A204.1 (cell line): ENCODE data around the gene DCAF4L1.

Experiments used
- FAIRE-seq: peaks from 2 replicates; lab custom pipeline; 2012; peaks lifted over from hg19 to GRCh38; lab: Jason Lieb, UNC

Gene DCAF4L1

GRCh38 chr4:41981456-41981855 is at the start of gene DCAF4L1:
DCAF4L1 (plus strand) TSS chr4:41981756; CDS start chr4:41981793, 37 bp downstream.
- FAIRE-seq: no peak

GRCh38 chr4:41932988-41933387 is 48.6 kb upstream of the DCAF4L1 start:
- no peak for FAIRE-seq

GRCh38 chr4:41933997-41934503 is 47.5 kb upstream of the DCAF4L1 start:
- FAIRE-seq: peak; percentile 95

- FAIRE-seq: no peak
Observed at GRCh38 chr4:41934514-41934900, 47.0 kb upstream of the DCAF4L1 start.

GRCh38 chr4:41934901-41935651 is 46.5 kb upstream of the DCAF4L1 start, which contains the start of gene TMEM33:
TMEM33 (plus strand) TSS chr4:41935429; CDS start chr4:41935485, 56 bp downstream.
- peak; percentile 94 for FAIRE-seq

- no peak for FAIRE-seq
Observed at GRCh38 chr4:41935652-41936021, 45.9 kb upstream of the DCAF4L1 start.

GRCh38 chr4:41939016-41939626 is 42.4 kb upstream of the DCAF4L1 start:
- FAIRE-seq: no peak

GRCh38 chr4:41940834-41941233 is 40.7 kb upstream of the DCAF4L1 start:
- no peak for FAIRE-seq

GRCh38 chr4:41943506-41943905 is 38.0 kb upstream of the DCAF4L1 start:
- FAIRE-seq: no peak

- no peak for FAIRE-seq
Observed at GRCh38 chr4:41944089-41944488, 37.5 kb upstream of the DCAF4L1 start.

- FAIRE-seq: no peak
Observed at GRCh38 chr4:41949531-41949930, 32.0 kb upstream of the DCAF4L1 start.

GRCh38 chr4:41957634-41958033 is 23.9 kb upstream of the DCAF4L1 start:
- peak; percentile 11 for FAIRE-seq

- peak; percentile 41 for FAIRE-seq
Observed at GRCh38 chr4:41963105-41963504, 18.5 kb upstream of the DCAF4L1 start.

GRCh38 chr4:41964401-41964800 is 17.2 kb upstream of the DCAF4L1 start:
- no peak for FAIRE-seq

GRCh38 chr4:41967392-41967791 is 14.2 kb upstream of the DCAF4L1 start:
- no peak for FAIRE-seq

GRCh38 chr4:41969671-41970070 is 11.9 kb upstream of the DCAF4L1 start:
- no peak for FAIRE-seq

GRCh38 chr4:41975341-41975740 is 6.2 kb upstream of the DCAF4L1 start:
- FAIRE-seq: no peak

GRCh38 chr4:41976775-41977516 is 4.6 kb upstream of the DCAF4L1 start:
- FAIRE-seq: no peak

- no peak for FAIRE-seq
Observed at GRCh38 chr4:41977709-41978108, 3.8 kb upstream of the DCAF4L1 start.

GRCh38 chr4:41982716-41983115 is 1.2 kb downstream of the DCAF4L1 start:
- FAIRE-seq: no peak

- FAIRE-seq: no peak
Observed at GRCh38 chr4:41985151-41985550, 3.6 kb downstream of the DCAF4L1 start.

- FAIRE-seq: no peak
Observed at GRCh38 chr4:41989994-41990364, 8.4 kb downstream of the DCAF4L1 start.
